ENCODE results near the gene PATZ1.

PATZ1 gene

GRCh38 chr22:31345331-31346254 lies 553 bp downstream of the PATZ1 start:
- DNase-seq: peak; percentile 32 to 93 (median 85)
- intact Hi-C loops (cut with DNase I): loop anchor here (2.0 to 5.0 kb wide), 3 partner anchors 53 to 152 kb away; partner anchors contain the start of genes DRG1 and SFI1

- peak in 5 of 42 donors; percentile 7 to 53 (median 32) for DNase-seq
- intact Hi-C loops (cut with DNase I): loop anchor here (2.0 to 5.0 kb wide), 2 partner anchors 54 to 153 kb away; partner anchors contain the start of genes DRG1 and SFI1
Observed at GRCh38 chr22:31344578-31345330, 1.4 kb downstream of the PATZ1 start.

DNA sequence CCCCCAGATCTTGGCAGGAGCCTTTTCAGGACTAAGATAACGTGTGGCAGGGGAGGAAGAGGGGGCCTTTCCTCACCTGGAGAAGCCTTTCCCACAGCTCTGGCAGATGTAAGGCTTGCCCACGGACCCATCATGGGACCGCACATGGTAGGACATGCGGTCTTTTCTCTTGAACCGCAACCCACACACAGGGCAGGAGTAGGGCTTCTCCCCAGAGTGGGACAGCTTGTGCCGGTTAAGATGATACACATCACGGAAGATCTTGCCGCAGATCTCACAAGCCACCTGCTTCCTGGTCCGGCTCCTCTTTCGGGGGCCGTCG lies 1.9 kb downstream of the PATZ1 start:
- DNase-seq: no peak
- intact Hi-C loops (cut with DNase I): loop anchor here (2.0 kb wide), 1 partner anchor 55 kb away; the partner anchor contains the start of gene DRG1

DNA sequence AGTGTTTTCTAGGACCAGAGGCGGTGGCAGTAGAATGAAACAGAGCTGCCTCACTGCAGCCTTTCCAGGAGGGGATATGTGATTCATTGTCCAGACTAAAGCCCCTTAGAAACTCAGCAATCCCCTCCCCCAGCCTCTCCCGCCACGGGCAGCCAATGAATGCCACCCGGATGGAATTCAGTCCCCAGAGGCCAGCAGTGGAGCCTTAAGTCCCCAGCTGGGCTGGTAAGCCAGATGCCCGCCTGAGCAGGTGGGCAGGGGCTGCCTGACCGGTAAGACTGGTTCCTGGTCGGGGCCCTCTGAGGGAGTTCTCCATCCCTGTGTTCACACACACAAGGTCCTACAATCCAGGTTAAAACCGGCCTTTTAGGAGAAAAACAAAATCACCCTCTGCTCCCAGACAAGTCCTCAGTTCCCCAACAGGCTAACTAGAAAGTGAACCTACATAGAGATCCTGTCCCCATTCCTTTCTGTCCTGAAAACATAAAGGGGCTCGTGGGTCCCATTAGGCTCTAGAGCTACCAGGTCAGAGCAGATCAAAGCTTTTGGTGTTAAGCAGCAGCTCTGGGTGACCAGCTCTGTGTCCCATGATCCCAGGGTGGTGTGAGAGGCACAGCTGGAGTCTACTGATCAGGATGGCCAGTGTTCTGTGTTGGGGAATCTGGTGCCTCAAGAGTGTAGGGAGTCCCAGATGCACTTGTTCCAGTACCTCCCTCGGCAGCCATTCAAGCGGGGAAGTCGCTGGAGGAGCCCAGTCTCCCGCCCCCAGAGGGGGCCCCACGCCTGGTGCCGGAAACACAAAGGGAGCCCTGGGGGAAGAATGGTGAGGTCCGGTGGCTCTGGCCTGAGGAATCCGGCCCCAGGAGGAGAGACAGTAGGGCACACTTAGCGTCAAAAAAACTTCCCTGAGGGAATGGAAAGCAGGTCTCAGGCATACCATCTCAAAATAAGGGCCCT lies 2.6 kb downstream of the PATZ1 start:
- DNase-seq: peak in 31 of 42 donors; percentile 21 to 69 (median 48)
- intact Hi-C loops (cut with DNase I): loop anchor here (2.0 kb wide), 1 partner anchor 55 kb away; the partner anchor contains the start of gene DRG1

GRCh38 chr22:31342389-31343140 lies 3.6 kb downstream of the PATZ1 start:
- intact Hi-C loops (cut with DNase I): no loop called here
- peak in 1 of 42 donors; percentile 42 for DNase-seq

DNA sequence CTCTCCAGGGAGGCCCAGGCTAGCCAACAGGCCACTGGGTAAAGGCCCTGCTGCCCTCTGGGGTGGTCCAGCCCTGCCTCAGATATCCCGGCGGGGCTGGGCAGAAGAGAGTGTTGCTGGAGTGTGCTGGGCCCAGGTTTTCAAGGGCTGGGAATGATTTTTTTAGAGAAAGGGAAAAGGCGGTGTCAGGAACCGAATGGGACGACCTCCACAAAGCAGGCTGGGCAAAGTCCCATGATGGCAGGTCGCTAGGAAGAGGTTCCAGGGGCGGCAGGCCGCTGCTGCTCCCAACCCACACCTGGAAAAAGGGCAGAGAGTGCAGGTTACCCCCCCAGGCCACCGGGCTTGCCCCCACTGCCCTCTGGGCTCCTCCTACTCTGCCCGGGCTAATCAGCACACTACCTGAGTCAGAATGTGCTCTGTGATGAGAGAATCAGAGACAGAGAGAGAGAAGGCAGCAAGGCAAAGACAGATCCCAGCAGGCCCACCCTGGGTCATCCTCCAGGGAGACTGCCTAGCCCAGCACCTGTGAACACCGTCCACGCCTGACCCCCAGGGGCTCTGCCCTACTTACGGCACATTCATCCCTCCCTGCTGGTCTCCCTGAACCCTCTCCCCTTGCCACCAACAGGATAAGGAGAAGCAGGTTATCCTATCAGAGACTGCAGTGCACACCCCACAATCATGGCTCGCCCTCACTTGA lies 4.6 kb downstream of the PATZ1 start:
- intact Hi-C loops (cut with DNase I): no loop called here
- DNase-seq: no peak

DNA sequence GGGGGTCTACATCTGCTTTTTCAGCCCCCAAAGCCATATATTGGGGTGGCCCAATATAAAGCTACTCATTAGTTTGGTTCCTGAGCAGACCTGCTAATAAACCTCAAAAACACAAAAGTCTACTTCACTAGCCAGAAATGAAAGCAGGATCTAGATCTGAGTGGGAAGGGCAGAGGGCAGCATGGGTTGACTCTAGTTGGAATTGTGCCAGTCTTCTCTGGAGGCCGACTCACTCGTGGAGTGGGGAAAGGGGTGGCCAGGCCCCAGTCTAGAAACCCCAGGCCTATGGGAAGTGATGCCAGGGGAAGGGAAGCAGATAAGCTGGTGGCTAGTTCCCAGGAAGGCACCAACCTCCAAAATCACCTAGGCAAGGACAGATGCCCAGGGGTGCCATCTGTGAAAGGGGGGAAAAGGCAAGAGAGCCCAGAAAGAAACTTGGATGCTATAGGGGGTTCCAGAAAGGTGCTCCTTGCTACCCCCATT lies 5.3 kb downstream of the PATZ1 start:
- intact Hi-C loops (cut with DNase I): no loop called here
- no peak for DNase-seq

DNA sequence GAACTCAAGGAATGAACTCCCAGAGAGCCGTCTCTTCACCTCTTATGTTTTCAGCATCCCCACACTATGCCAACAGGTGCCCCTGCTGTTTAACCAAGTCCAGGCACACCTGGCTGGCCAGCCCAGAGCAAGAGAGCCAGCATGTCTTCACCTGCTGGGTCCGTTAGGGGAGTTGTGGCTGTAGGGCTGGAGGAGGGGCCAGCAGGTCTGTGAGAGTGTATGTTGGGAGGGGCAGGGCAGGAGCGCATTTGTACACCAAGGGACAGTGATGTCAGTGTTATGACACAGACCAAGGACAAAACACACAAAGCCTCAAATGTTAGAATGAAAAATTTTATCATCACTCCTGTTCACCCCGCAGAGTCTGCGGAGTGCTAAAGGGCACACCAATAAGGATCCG lies 5.8 kb downstream of the PATZ1 start:
- DNase-seq: no peak
- intact Hi-C loops (cut with DNase I): no loop called here

DNA sequence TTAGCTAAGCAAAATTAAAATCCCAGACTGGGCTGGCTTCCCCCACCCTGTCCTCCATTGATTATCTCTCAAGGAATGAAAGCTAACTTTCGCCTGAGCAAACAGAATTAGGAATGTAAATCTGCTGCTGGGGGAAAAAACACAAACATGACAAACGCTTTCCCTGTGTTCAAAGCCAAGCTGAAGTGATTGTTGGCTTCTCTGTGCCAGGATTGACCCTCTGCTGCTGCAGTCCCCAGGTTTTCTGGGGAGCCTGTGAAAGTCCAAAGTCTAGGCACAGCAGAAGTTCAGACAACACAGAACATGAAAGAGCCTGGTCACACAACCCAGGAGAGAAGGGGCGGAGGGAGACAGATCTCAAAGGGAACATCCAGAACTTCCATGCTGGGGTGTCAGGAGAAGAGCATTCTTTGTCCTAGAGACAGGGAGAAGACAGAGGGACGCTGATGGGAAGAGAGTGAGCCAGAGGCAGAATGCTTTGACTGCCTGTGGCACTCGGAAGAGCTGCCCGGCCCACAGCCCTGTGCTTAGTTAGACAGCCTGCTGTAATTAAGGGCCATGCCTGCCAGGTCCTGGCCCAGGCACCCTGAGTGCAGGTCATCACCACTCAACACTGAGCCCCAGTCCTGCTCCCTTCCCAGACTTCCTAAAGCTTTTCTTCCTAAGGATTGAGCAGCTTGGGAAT lies 6.9 kb downstream of the PATZ1 start:
- intact Hi-C loops (cut with DNase I): no loop called here
- no peak for DNase-seq

DNA sequence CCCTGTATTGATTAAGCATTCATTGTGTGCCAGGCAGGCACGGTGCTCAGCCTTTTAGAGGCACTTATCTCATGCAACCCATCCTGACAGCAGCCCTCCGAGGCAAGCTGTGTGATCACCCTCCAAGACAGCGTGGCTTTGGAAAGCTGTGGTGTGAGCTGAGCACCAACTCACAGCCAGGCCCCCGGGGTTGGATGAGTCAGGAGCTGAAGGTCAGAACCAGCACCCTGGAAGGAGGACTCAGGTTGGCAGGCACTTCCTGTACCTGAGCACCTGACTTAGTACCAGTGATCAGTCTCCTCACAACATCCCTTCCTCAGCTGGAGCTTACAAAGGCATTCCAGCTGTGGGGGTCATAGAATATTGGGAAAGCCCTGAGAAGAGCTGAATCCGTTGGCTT lies 9.0 kb downstream of the PATZ1 start:
- intact Hi-C loops (cut with DNase I): no loop called here

GRCh38 chr22:31334329-31334728 lies 11.8 kb downstream of the PATZ1 start:
- intact Hi-C loops (cut with DNase I): no loop called here
- no peak for DNase-seq

More for the DNA sequence above, 9.0 kb downstream of the PATZ1 start:
- no peak for DNase-seq

DNA sequence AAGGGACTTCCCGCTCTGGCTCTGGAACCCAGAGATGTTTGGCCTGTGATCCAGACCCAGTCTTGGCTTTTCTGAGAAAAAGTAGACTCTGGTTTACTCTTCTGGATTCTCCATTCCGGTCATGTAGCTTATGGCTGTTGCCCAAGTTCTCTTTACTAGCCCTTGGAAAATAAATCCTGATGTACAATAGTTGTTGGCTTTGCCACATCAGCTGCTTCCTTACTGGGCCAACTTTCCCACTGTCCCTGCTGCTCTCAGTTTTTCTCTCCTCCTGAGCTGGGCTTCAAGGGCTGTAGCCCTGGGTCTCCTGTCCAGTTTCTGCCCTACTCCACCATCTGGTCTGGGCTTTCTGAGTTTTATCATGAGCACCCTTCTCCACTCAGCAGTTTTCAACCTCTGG lies 12.5 kb downstream of the PATZ1 start:
- peak in 5 of 42 donors; percentile 21 to 40 (median 33) for DNase-seq
- intact Hi-C loops (cut with DNase I): no loop called here

DNA sequence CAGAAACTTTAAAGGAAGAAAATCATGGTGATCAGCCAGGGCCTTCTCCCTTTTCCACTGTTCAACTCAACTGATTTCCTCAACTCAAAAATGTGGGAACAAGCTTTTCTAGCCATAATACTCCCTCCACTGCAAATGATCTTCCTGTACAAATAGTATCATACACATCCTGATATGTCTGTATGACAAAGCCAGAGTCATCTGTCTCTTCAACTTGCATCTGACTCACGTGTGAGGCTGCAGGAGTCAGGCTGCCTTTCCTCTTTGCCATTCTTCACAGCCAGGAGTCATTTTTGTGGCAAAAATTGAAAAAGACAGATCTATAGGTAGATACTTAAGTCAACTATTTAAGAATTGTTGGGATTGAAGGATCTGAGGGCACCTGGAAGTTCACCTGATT lies 13.3 kb downstream of the PATZ1 start:
- peak in 2 of 42 donors; percentile 28 to 45 for DNase-seq
- intact Hi-C loops (cut with DNase I): no loop called here

GRCh38 chr22:31332010-31332409 lies 14.1 kb downstream of the PATZ1 start:
- DNase-seq: peak in 25 of 42 donors; percentile 9 to 88 (median 57)
- intact Hi-C loops (cut with DNase I): no loop called here

DNA sequence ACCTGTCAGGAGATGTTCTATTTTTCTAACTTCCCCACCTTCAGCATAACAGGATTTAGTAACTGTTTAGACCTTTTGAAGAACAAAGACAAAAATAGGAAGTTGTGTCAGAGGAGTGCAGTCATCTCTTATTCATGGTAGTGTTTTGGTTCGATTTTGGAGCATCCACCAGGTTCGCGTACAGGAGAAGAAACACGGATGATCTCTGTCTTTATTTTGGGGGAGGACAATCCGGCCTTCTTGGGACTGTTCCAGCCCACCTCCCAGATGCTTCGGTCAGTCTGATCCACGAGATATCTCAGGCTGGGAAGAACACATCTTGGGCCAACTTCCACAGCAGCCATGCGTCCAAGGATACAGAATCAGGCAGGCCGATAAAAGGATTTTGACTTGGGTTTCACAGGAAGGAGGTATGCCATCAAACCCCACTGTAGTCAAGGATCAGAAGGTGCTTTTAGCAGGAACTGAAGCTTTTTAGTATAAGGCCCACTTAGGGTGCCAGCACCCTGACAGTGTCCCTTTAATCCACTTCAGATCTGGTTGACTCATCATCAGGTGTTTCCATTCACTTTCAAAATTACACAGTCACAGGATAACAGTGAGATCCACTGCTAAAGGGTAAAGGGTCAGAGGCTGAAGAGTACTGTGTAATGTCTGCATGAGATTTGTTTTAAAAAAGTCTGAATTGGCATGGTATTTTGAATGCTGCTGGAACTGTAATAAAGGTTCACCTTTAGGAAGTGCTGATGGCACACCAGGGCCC lies 16.5 kb downstream of the PATZ1 start:
- peak in 1 of 42 donors; percentile 9 for DNase-seq
- intact Hi-C loops (cut with DNase I): no loop called here

DNA sequence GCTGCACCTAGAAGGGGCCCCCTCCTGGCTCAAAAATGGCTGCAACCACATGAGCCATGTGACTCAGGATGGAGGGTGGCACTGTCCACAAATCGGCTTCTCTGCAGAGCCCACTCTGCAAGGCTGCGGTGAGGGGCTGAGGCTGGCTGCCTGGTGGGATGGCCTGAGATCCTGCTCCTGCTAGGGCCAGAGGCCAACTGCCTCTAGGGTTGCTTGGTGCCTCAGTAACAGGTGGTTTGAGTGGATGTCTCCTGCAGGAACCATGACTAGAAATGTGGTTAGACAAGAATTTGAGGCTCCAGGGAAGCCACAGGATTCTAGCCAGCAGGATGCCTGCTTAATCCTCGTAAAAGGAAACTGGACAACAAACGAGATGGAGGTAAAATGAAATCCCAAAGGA lies 17.1 kb downstream of the PATZ1 start:
- DNase-seq: no peak
- intact Hi-C loops (cut with DNase I): no loop called here

Measured in head of caudate nucleus (tissue), 42 donors.